PC-3 (cell line): ENCODE results near the gene MARF1.

ENCODE experiments used
- EZH2 ChIP-seq: fragments of 300-600 bp; sonication (generic); IDR thresholded peaks from one replicate; pipeline ENCODE4 v1.6.1; 2017; ENCODE audit warnings: antibody characterized with exemption, mild to moderate bottlenecking, low read length; ENCODE audit not compliant: unreplicated experiment
- TF ChIP-seq, protein P1 (sequence below): fragments of 300-600 bp; sonication (generic); conservative IDR thresholded peaks from 2 replicates; pipeline ENCODE4 v1.5.1; 2017; ENCODE audit warnings: antibody characterized with exemption, low read depth, mild to moderate bottlenecking, low read length

DNA sequence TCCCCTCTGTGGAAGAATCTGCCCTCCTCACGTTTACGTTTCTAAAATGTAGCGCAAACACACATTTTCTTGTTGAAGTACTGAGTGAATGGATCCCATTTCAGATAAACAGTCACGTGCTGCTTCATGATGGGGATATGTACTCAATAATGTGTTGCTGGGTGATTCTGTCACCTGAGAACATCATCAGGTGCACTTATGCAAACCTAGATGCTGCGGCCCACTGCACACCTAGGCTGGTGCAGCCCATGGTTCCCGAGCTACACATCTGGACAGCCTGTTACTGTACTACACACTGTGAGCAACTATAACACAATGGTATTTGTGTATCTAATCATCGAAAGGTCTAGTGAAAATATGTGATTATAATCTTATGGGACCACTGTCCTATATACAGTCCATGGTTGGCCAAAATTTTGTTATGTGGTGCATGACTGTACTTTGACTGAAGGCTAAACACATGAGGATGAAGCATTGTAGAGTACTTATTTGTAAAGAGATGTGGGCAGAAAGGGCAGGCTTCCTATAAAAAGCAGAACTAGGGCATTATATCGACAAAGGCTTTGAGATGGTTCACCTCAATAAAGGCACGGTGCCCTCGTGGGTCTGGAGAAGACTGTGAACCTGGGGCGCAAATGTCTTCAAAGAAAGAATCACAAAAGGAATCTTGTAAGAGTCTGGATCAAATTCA, 26.3 kb downstream of the MARF1 start:
- TF ChIP-seq, protein P1, sequence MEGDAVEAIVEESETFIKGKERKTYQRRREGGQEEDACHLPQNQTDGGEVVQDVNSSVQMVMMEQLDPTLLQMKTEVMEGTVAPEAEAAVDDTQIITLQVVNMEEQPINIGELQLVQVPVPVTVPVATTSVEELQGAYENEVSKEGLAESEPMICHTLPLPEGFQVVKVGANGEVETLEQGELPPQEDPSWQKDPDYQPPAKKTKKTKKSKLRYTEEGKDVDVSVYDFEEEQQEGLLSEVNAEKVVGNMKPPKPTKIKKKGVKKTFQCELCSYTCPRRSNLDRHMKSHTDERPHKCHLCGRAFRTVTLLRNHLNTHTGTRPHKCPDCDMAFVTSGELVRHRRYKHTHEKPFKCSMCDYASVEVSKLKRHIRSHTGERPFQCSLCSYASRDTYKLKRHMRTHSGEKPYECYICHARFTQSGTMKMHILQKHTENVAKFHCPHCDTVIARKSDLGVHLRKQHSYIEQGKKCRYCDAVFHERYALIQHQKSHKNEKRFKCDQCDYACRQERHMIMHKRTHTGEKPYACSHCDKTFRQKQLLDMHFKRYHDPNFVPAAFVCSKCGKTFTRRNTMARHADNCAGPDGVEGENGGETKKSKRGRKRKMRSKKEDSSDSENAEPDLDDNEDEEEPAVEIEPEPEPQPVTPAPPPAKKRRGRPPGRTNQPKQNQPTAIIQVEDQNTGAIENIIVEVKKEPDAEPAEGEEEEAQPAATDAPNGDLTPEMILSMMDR: no peak
- TF ChIP-seq EZH2: no peak
